CD4-positive, alpha-beta memory T cell (primary cell): ENCODE data around the gene ABCB9. TPM values are rescaled to one million over a fixed set of nuclear protein-coding genes. Genes with fewer than 3 reads are reported as not detected.

Experiments
- CTCF ChIA-PET: fragments of 350-600 bp; sonication (Branson Sonifier 250); formaldehyde crosslinking; loops from one replicate; lab custom pipeline; 2021; ENCODE audit warnings: inconsistent platforms; ENCODE audit not compliant: partially characterized antibody; lab: Charles Lee
- POLR2A ChIA-PET: fragments of 350-600 bp; sonication (Branson Sonifier 250); formaldehyde crosslinking; loops from one replicate; lab custom pipeline; 2021; ENCODE audit not compliant: partially characterized antibody; lab: Charles Lee
- DNase-seq, 5 donors: peaks; one replicate each; pipeline versions ENCODE4 v3.0.0 to v3.0.0-alpha.2; 2020 to 2022; ENCODE audit warnings: mixed read lengths in 1 of 5
- H3K27ac ChIP-seq: one replicate; pipeline ENCODE4 v1.7.0; 2013; ENCODE audit warnings: low read depth, low read length
- H3K27me3 ChIP-seq: 2 replicates; pipeline ENCODE4 v1.7.0; 2013; ENCODE audit warnings: mild to moderate bottlenecking, low read length, moderate library complexity; ENCODE audit not compliant: insufficient read depth
- H3K36me3 ChIP-seq: 2 replicates; pipeline ENCODE4 v1.7.0; 2013; ENCODE audit warnings: mild to moderate bottlenecking, low read length, moderate library complexity; ENCODE audit not compliant: insufficient read depth
- H3K4me1 ChIP-seq: 2 replicates; pipeline ENCODE4 v1.7.0; 2013; ENCODE audit warnings: mild to moderate bottlenecking, low read length, moderate library complexity; ENCODE audit not compliant: insufficient read depth
- H3K4me3 ChIP-seq, 2 donors: one replicate each; pipeline ENCODE4 v1.7.0; 2013; ENCODE audit warnings: low read length in 2 of 2, mild to moderate bottlenecking in 1 of 2
- H3K9me3 ChIP-seq, 2 donors: one replicate each; pipeline ENCODE4 v1.7.0; 2013; ENCODE audit warnings: low read length in 2 of 2, control low read depth in 1 of 2; ENCODE audit not compliant: control insufficient read depth in 1 of 2
- H3K27ac Mint-ChIP-seq, 7 donors: one replicate each; pipeline ENCODE4 v1.8.0; 2020 to 2021; ENCODE audit warnings: mixed read lengths in 7 of 7, mild to moderate bottlenecking in 6 of 7, inconsistent platforms in 3 of 7, moderate library complexity in 3 of 7
- H3K27me3 Mint-ChIP-seq, 2 donors: one replicate each; pipeline ENCODE4 v1.8.0; 2020 to 2021; ENCODE audit warnings: mixed read lengths in 2 of 2
- H3K36me3 Mint-ChIP-seq, 2 donors: one replicate each; pipeline ENCODE4 v1.8.0; 2020 to 2021; ENCODE audit warnings: mixed read lengths in 2 of 2, inconsistent platforms in 1 of 2, mild to moderate bottlenecking in 1 of 2
- H3K4me1 Mint-ChIP-seq, 4 donors: one replicate each; pipeline ENCODE4 v1.8.0; 2020 to 2021; ENCODE audit warnings: mixed read lengths in 4 of 4, mild to moderate bottlenecking in 1 of 4
- H3K4me3 Mint-ChIP-seq, 8 donors: one replicate each; pipeline ENCODE4 v1.8.0; 2020 to 2021; ENCODE audit warnings: mixed read lengths in 8 of 8, mild to moderate bottlenecking in 7 of 8, moderate library complexity in 6 of 8, inconsistent platforms in 3 of 8
- H3K9me3 Mint-ChIP-seq, 8 donors: one replicate each; pipeline ENCODE4 v1.8.0; 2020 to 2021; ENCODE audit warnings: mixed read lengths in 8 of 8, mild to moderate bottlenecking in 5 of 8, inconsistent platforms in 3 of 8, moderate library complexity in 1 of 8
- intact Hi-C: fragments of 100-400 bp; cut with micrococcal nuclease; formaldehyde crosslinking; loops from one replicate; pipeline ENCODE4 v1.15.1; 2023
- polyA plus RNA-seq, 2 donors: library from polyadenylated mRNA; unstranded; fragments of 300-500 nt; fragmentation: Illumina TruSeq; gene quantifications; one replicate each; pipeline ENCODE4 v1.2.3, GENCODE V29; 2021
- total RNA-seq, 2 experiments: library from RNA; stranded (reverse); gene quantifications; one replicate each; pipeline ENCODE4 v1.2.3, GENCODE V29; 2021

The ABCB9 gene
- total and polyA plus RNA-seq, 4 experiments from 2014 or later: 0.81 to 7.1 (median 3.8) TPM

DNA sequence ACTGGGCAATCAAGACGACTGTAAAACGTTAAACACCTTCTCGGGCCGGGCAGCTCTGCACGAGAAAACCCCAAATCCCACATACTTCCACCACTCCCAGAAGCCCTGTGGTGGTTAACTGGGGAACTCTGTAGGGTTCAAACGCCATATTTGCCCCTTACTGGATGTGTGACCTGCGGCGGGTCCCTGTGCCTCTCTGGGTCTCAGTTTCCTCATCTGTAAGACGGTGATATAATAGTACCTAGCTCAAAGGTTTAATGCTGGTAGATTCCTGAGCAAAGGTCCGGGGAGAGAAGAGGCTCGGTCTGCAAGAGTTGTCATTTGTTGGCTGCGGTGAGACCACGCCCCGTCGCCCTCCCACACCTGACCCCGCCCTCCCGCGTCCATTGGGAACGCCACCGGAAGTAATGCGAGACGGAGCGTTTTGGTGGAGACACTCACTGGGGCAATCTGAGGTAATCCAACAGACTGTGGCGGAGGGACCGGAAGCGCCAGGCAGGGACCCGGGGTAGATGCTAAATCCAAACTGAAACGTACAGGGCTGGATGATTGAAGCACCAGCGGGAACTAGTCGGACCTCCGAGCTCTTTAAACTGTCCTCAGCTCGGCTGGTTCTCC lies 8.1 kb upstream of the ABCB9 start:
- Histone ChIP-seq H3K27ac (peak overlapping the region; percentile 98), H3K27me3 (no peaks in the 10 kb centered on the region), H3K4me1 (peaks cover 41% of the 10 kb centered on the region), H3K9me3 (no peaks in the 10 kb centered on the region), H3K36me3 (peaks cover 12% of the 10 kb centered on the region), H3K4me3 (peak overlapping the region; percentile 71 to 100)
- Mint-ChIP-seq H3K9me3 (peaks cover 0 to 3% (median 0%) of the 10 kb centered on the region in 8 donors), H3K4me3 (peak overlapping the region; percentile 89 to 99 (median 98)), H3K27ac (peak overlapping the region; percentile 98 to 100 (median 99)), H3K36me3 (peaks cover 0 to 15% of the 10 kb centered on the region in 2 donors), H3K27me3 (no peaks in the 10 kb centered on the region), H3K4me1 (peaks cover 10 to 49% (median 30%) of the 10 kb centered on the region in 4 donors)
- ChIA-PET POLR2A (interaction anchor here (0.5 to 3.7 kb wide), 28 partner anchors 8 to 870 kb away, joined by 3 to 67 read pairs (median 4); partner anchors contain the start of genes ABCB9, DDX55, MPHOSPH9 and MTRFR), CTCF (interaction anchor here (0.9 to 2.3 kb wide), 5 partner anchors 22 to 264 kb away, joined by 3 to 5 read pairs (median 4); no protein-coding TSS in a partner anchor)
- intact Hi-C loops: loop anchor here (1.0 to 10.0 kb wide), 8 partner anchors 8 to 748 kb away; partner anchors contain the start of genes ABCB9, DDX55, DIABLO and KNTC1
- DNase-seq: peak; percentile 97 to 99 (median 98)

GRCh38 chr12:122969676-122970075 lies 3.4 kb upstream of the ABCB9 start:
- peak overlapping the region in 1 of 7 donors; percentile 72 for H3K27ac Mint-ChIP-seq
- CTCF ChIA-PET: interaction anchor here (1.0 to 3.8 kb wide), 2 partner anchors 176 to 269 kb away, joined by 3 to 13 read pairs; no protein-coding TSS in a partner anchor
- peaks cover 8 to 22% (median 16%) of the 10 kb centered on the region in 4 donors for H3K4me1 Mint-ChIP-seq
- H3K4me3 Mint-ChIP-seq: no peak overlapping the region
- peaks cover 0 to 3% (median 0%) of the 10 kb centered on the region in 8 donors for H3K9me3 Mint-ChIP-seq
- intact Hi-C loops: loop anchor here (10.0 kb wide), 1 partner anchor 445 kb away; the partner anchor contains the start of genes KNTC1 and RSRC2
- Histone ChIP-seq H3K4me3 (no peak overlapping the region), H3K36me3 (no peaks in the 10 kb centered on the region), H3K27ac (no peak overlapping the region), H3K4me1 (peaks cover 18% of the 10 kb centered on the region), H3K27me3 (no peaks in the 10 kb centered on the region), H3K9me3 (no peaks in the 10 kb centered on the region)
- no peaks in the 10 kb centered on the region for H3K27me3 Mint-ChIP-seq
- peaks cover 0 to 3% of the 10 kb centered on the region in 2 donors for H3K36me3 Mint-ChIP-seq
- POLR2A ChIA-PET: interaction anchor here (1.4 kb wide), 1 partner anchor 12 kb away, joined by 3 read pairs; no protein-coding TSS in a partner anchor
- no peak for DNase-seq

DNA sequence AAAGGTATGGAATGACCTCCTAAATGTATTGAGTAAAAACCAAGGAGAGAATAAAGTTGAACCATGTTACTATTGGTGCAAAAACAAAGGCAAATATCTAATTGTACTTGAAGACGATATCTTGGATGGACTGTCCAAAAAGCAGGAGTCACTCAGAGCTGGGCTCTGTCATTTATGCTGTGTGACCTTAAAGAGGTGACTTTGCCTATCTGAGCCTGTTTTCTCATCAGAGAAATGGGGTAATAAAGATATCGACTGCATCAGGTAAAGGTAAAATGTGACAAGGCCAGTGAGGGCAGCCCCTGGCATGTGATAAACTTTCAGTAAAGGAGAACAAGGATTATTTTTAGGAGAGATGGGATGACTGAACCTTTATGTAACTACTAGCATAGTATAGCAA lies 1.8 kb upstream of the ABCB9 start:
- H3K27ac Mint-ChIP-seq: peak overlapping the region in 1 of 7 donors; percentile 30
- no peaks in the 10 kb centered on the region for H3K27me3 Mint-ChIP-seq
- DNase-seq: no peak
- CTCF ChIA-PET: interaction anchor here (1.1 to 3.1 kb wide), 3 partner anchors 10 to 270 kb away, joined by 3 to 10 read pairs (median 4); no protein-coding TSS in a partner anchor
- no peaks in the 10 kb centered on the region for H3K36me3 ChIP-seq
- no peaks in the 10 kb centered on the region for H3K9me3 ChIP-seq
- intact Hi-C loops: no loop called here
- H3K36me3 Mint-ChIP-seq: no peaks in the 10 kb centered on the region
- H3K4me3 Mint-ChIP-seq: no peak overlapping the region
- H3K9me3 Mint-ChIP-seq: no peaks in the 10 kb centered on the region
- H3K27ac ChIP-seq: no peak overlapping the region
- POLR2A ChIA-PET: interaction anchor here (0.6 to 1.0 kb wide), 2 partner anchors 12 to 892 kb away, joined by 3 to 4 read pairs; no protein-coding TSS in a partner anchor
- H3K4me3 ChIP-seq: no peak overlapping the region
- peaks cover 11% of the 10 kb centered on the region for H3K4me1 ChIP-seq
- H3K27me3 ChIP-seq: no peaks in the 10 kb centered on the region
- H3K4me1 Mint-ChIP-seq: peaks cover 5 to 14% (median 10%) of the 10 kb centered on the region in 4 donors

- Histone ChIP-seq H3K27ac (no peak overlapping the region), H3K9me3 (no peaks in the 10 kb centered on the region), H3K27me3 (no peaks in the 10 kb centered on the region), H3K4me3 (no peak overlapping the region), H3K36me3 (no peaks in the 10 kb centered on the region), H3K4me1 (peaks cover 11% of the 10 kb centered on the region)
- no peaks in the 10 kb centered on the region for H3K36me3 Mint-ChIP-seq
- no peaks in the 10 kb centered on the region for H3K27me3 Mint-ChIP-seq
- ChIA-PET CTCF (interaction anchor here (0.6 to 3.1 kb wide), 5 partner anchors 11 to 271 kb away, joined by 3 to 10 read pairs (median 6); no protein-coding TSS in a partner anchor), POLR2A (interaction anchor here (0.6 to 1.9 kb wide), 16 partner anchors 8 to 266 kb away, joined by 3 to 24 read pairs (median 4); partner anchors contain the start of genes ARL6IP4, CCDC62, MPHOSPH9 and MTRFR)
- H3K4me3 Mint-ChIP-seq: peak overlapping the region; percentile 15 to 67 (median 36)
- H3K4me1 Mint-ChIP-seq: peaks cover 5 to 11% (median 8%) of the 10 kb centered on the region in 4 donors
- no peak for DNase-seq
- no peaks in the 10 kb centered on the region for H3K9me3 Mint-ChIP-seq
- intact Hi-C loops: loop anchor here (1.0 kb wide), 1 partner anchor 7 kb away; no protein-coding TSS in a partner anchor
- H3K27ac Mint-ChIP-seq: peak overlapping the region in 6 of 7 donors; percentile 33 to 86 (median 58)
Observed at GRCh38 chr12:122966743-122967550, 684 bp upstream of the ABCB9 start.

GRCh38 chr12:122965321-122965751 lies 927 bp downstream of the ABCB9 start:
- POLR2A ChIA-PET: interaction anchor here (0.5 to 2.9 kb wide), 8 partner anchors 10 to 192 kb away, joined by 3 to 24 read pairs (median 4); partner anchors contain the start of genes ARL6IP4, CCDC62 and OGFOD2
- peak overlapping the region in 1 of 2 donors; percentile 70 for H3K4me3 ChIP-seq
- H3K9me3 ChIP-seq: no peaks in the 10 kb centered on the region
- H3K27me3 Mint-ChIP-seq: no peaks in the 10 kb centered on the region
- H3K27me3 ChIP-seq: no peaks in the 10 kb centered on the region
- CTCF ChIA-PET: interaction anchor here (0.9 to 3.1 kb wide), 3 partner anchors 12 to 273 kb away, joined by 3 to 10 read pairs (median 9); no protein-coding TSS in a partner anchor
- no peak overlapping the region for H3K27ac ChIP-seq
- no peaks in the 10 kb centered on the region for H3K9me3 Mint-ChIP-seq
- no peaks in the 10 kb centered on the region for H3K36me3 Mint-ChIP-seq
- peaks cover 3 to 11% (median 8%) of the 10 kb centered on the region in 4 donors for H3K4me1 Mint-ChIP-seq
- peak overlapping the region in 5 of 8 donors; percentile 26 to 73 (median 59) for H3K4me3 Mint-ChIP-seq
- peak in 1 of 5 donors; percentile 22 for DNase-seq
- peaks cover 11% of the 10 kb centered on the region for H3K4me1 ChIP-seq
- intact Hi-C loops: no loop called here
- H3K36me3 ChIP-seq: no peaks in the 10 kb centered on the region
- no peak overlapping the region for H3K27ac Mint-ChIP-seq

GRCh38 chr12:122964439-122965257 lies 1.6 kb downstream of the ABCB9 start:
- no peaks in the 10 kb centered on the region for H3K36me3 ChIP-seq
- DNase-seq: peak in 1 of 5 donors; percentile 33
- H3K27me3 ChIP-seq: no peaks in the 10 kb centered on the region
- Mint-ChIP-seq H3K4me1 (peaks cover 3 to 11% (median 8%) of the 10 kb centered on the region in 4 donors), H3K9me3 (no peaks in the 10 kb centered on the region), H3K27me3 (no peaks in the 10 kb centered on the region), H3K27ac (peak overlapping the region in 5 of 7 donors; percentile 22 to 78 (median 47)), H3K4me3 (peak overlapping the region; percentile 22 to 74 (median 58)), H3K36me3 (no peaks in the 10 kb centered on the region)
- H3K27ac ChIP-seq: no peak overlapping the region
- H3K4me3 ChIP-seq: no peak overlapping the region
- POLR2A ChIA-PET: interaction anchor here (0.5 to 2.9 kb wide), 3 partner anchors 10 to 92 kb away, joined by 3 to 17 read pairs (median 4); partner anchors contain the start of genes ARL6IP4 and OGFOD2
- intact Hi-C loops: no loop called here
- CTCF ChIA-PET: interaction anchor here (0.9 to 2.2 kb wide), 2 partner anchors 11 to 104 kb away, joined by 3 to 9 read pairs; no protein-coding TSS in a partner anchor
- no peaks in the 10 kb centered on the region for H3K9me3 ChIP-seq
- peaks cover 11% of the 10 kb centered on the region for H3K4me1 ChIP-seq
